Suprapubic skin (tissue), 4 donors: ENCODE data around the gene GNB1.

Source experiments
- POLR2A ChIP-seq, 2 donors: fragments of 450-650 bp; IDR thresholded peaks; one replicate each; pipeline ENCODE4 v1.6.1; 2017; ENCODE audit warnings: antibody characterized with exemption in 2 of 2, mild to moderate bottlenecking in 2 of 2, moderate library complexity in 2 of 2
- POLR2AphosphoS5 ChIP-seq, 3 donors: sonication (generic); formaldehyde crosslinking; IDR thresholded peaks; one replicate each; pipeline ENCODE4 v1.6.1; 2017; ENCODE audit warnings: antibody characterized with exemption in 3 of 3
- TF ChIP-seq, protein P1 (sequence below), 2 donors: fragments of 200-600 bp in 1 of 2; fragments of 450-650 bp in 1 of 2; sonication (generic) in 1 of 2; IDR thresholded peaks; one replicate each; pipeline ENCODE4 v1.5.1; 2016 to 2019; ENCODE audit warnings: antibody characterized with exemption in 2 of 2, mild to moderate bottlenecking in 1 of 2, moderate library complexity in 1 of 2

DNA sequence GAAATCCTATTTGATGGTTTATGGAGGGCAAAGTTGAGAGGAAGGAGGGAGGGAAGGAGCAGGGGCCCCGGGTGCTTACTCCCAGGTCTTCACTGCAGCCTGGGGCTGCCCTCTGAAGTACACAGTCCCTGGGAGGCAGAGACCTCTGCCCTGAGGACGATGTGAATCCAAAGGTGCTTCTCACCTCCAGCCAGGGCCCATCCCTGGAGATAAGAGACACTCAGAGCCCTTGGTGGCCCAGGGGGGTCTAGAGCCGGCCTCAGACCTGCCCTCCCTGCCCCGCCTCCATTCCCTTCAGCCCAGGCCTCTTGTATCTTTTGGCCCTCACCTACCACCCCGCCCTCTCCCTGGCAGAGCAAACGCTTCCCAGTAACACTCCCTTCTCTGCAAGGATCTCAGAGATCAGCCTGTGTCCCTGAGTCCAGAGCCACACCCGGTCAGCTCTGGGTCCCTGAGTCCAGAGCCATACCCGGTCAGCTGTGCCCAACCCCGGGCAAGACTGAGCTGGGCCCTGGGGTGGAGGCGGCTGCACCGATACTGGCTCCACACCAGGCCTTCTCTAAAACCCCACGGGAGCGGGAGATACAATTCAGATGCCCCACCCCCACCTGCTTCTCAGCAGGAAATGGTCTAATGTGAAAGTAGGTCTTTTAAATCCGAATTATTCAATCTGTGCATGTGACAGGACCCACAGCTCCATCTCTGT is 3.6 kb upstream of the GNB1 start:
- TF ChIP-seq, protein P1, sequence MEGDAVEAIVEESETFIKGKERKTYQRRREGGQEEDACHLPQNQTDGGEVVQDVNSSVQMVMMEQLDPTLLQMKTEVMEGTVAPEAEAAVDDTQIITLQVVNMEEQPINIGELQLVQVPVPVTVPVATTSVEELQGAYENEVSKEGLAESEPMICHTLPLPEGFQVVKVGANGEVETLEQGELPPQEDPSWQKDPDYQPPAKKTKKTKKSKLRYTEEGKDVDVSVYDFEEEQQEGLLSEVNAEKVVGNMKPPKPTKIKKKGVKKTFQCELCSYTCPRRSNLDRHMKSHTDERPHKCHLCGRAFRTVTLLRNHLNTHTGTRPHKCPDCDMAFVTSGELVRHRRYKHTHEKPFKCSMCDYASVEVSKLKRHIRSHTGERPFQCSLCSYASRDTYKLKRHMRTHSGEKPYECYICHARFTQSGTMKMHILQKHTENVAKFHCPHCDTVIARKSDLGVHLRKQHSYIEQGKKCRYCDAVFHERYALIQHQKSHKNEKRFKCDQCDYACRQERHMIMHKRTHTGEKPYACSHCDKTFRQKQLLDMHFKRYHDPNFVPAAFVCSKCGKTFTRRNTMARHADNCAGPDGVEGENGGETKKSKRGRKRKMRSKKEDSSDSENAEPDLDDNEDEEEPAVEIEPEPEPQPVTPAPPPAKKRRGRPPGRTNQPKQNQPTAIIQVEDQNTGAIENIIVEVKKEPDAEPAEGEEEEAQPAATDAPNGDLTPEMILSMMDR (IDR thresholded peaks at IDR 0.05) = no peak
- TF ChIP-seq POLR2A (IDR thresholded peaks at IDR 0.05) = no peak
- no peak for TF ChIP-seq POLR2AphosphoS5 (IDR thresholded peaks at IDR 0.05)
